AG09309 (cell line): Measurements from ENCODE around the gene C2orf74.
"Not testable (repeated sequence)": the region's sequence is repeated elsewhere in the genome, so short reads cannot be mapped to it uniquely, and the experiment has no call there.

ENCODE experiments used
- DNase-seq: peaks from one replicate; pipeline ENCODE4 v3.0.0-alpha.2; 2010; ENCODE audit warnings: low read depth
- H3K4me3 ChIP-seq: 2 replicates; pipeline ENCODE4 v1.5.1; 2011; ENCODE audit warnings: mild to moderate bottlenecking, low read depth, low read length, moderate library complexity; ENCODE audit not compliant: control insufficient read depth
- TF ChIP-seq, protein P1 (sequence below): IDR thresholded peaks from 2 replicates; pipeline ENCODE4 v1.5.1; 2011; ENCODE audit warnings: mild to moderate bottlenecking, low read depth, low read length, inconsistent platforms; ENCODE audit not compliant: insufficient read depth, control insufficient read depth; ENCODE audit errors: missing control alignments

Gene C2orf74

DNA sequence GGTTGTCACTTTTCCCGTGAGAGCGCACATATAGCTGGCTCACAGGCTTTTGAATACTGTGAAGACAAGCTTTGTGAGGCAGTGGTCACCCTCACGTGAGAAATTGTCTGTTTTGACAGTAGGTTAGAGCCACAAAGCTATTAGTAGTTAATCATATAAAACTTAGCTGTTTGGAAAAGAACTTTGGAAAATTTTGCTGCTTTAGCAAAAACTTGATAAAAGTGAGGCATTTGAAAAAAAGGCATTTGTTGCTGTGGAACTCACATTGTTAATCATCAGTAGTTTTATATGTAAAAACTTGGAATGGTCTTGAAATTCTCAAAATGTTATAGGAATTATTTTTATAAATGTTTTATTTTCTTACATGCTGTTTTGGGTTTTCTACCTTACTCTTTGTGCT is 22.3 kb downstream of the C2orf74 start:
- TF ChIP-seq, protein P1, sequence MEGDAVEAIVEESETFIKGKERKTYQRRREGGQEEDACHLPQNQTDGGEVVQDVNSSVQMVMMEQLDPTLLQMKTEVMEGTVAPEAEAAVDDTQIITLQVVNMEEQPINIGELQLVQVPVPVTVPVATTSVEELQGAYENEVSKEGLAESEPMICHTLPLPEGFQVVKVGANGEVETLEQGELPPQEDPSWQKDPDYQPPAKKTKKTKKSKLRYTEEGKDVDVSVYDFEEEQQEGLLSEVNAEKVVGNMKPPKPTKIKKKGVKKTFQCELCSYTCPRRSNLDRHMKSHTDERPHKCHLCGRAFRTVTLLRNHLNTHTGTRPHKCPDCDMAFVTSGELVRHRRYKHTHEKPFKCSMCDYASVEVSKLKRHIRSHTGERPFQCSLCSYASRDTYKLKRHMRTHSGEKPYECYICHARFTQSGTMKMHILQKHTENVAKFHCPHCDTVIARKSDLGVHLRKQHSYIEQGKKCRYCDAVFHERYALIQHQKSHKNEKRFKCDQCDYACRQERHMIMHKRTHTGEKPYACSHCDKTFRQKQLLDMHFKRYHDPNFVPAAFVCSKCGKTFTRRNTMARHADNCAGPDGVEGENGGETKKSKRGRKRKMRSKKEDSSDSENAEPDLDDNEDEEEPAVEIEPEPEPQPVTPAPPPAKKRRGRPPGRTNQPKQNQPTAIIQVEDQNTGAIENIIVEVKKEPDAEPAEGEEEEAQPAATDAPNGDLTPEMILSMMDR, result no peak
- no peak overlapping the region for H3K4me3 ChIP-seq
- DNase-seq, result no peak

DNA sequence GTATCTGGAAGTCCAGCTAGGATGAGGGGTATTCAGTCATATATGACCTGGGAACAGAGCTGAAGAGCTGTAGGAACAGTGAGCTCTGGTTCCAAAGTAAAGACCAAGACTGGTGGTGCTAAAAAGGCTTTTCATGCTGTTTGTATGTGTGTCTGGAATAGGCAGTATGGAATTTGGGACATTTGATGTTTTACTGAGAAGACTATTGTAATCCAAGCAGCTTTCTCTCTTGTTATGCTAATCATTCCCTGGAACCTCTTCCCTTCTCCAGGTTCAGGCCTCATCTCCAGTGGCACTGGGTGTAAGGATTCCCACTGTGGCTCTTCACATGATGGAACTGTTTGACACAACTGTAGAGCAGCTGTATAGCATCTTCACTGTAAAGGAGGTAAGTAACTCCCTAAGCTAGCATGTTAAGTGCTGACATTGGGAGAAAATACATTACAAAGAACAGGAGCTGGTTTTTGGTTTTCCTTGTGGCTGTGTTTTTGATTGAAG is 23.3 kb downstream of the C2orf74 start:
- DNase-seq, result no peak
- TF ChIP-seq, protein P1, result no peak
- H3K4me3 ChIP-seq, result no peak overlapping the region

DNA sequence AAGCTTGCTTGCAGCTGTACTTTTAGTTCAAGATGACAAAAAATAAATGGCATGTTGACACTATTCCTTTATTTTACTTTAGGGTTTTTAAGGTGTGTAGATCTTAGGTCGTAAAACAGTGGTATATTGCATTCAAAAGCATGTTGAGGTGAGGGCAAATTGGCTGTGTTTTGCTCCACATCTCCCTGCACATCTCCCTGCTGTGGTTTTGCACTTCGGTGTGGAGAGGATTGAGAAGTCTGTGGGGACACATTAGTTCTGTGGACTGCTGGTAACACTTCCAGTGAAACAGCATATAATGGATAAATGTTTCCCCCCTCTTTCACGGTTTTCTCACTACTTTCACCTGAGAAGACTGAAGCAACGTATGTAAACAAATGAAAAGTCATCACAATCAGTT is 25.1 kb downstream of the C2orf74 start:
- H3K4me3 ChIP-seq, result no peak overlapping the region
- TF ChIP-seq, protein P1, result no peak
- DNase-seq, result no peak

DNA sequence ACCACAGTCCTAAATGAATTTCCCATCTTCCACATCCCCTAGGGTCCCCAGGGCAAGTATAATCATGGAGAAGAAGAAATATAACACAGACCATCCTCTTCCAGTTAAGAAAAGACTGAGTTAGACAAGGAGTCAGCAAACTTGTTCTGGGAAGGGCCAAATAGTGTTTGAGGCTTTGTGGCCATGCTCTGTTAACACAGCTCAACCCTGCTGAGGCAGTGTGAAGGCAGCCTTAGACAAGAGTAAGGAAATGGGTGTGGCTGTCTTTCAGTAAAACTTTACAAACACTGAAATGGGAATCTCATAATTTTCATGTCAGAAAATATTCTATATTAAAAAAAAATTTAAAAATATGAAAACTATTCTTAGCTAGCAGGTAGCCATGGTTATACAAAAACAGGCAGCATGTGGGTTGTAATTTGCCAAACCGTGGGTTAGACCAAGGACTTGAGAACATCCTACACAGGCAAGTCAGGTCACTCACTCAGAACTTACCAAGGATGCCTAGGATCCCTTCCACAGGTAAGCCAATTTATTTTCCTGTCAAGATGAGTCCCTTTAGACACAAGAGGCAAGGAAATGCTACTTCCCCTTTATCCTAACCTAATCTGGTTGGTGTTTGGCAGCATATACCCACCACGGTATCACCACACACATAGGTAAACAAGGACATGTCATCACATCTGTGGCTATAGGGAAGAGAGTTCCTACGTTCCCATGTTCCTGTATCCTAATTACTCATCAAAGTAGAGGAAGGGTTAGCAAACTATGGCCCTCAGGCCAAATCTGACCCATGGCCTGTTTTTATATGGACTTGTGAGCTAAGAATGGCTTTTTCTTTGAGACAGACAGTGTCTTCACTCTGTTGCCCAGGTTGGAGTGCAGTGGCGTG is 31.9 kb downstream of the C2orf74 start:
- no peak overlapping the region for H3K4me3 ChIP-seq
- TF ChIP-seq, protein P1, result no peak
- no peak for DNase-seq

DNA sequence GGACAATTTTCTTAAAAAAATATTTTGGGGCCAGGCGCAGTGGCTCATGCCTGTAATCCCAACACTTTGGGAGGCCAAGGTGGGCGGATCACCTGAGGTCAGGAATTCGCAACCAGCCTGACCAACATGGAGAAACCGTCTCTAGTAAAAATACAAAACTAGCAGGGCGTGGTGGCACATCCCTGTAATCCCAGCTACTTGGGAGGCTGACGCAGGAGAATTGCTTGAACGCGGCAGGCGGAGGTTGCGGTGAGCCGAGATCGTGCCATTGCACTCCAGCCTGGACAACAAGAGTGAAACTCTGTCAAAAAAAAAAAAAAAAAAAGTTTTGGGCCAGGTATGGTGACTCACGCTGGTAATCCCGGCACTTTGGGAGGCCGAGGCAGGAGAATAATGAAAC is 32.7 kb downstream of the C2orf74 start:
- not testable (repeated sequence) for DNase-seq, H3K4me3 ChIP-seq

DNA sequence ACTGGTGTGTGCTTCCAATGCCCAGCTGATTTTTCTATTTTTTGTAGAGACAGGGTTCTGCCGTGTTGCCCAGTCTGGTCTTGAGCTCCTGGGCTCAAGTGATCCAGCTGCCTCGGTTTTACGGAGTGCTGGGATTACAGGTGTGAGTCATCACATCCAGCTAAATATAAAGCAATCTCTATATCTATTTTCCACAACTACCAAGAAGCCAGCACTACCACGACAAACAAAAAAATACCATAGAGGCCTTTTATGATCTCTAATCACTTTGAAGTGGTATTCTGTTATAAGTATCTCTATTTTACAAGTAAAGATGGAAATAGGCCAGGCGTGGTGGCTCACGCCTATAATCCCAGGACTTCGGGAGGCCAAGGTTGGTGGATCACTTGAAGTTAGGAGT is 34.7 kb downstream of the C2orf74 start:
- no peak for DNase-seq
- TF ChIP-seq, protein P1, result no peak
- no peak overlapping the region for H3K4me3 ChIP-seq

DNA sequence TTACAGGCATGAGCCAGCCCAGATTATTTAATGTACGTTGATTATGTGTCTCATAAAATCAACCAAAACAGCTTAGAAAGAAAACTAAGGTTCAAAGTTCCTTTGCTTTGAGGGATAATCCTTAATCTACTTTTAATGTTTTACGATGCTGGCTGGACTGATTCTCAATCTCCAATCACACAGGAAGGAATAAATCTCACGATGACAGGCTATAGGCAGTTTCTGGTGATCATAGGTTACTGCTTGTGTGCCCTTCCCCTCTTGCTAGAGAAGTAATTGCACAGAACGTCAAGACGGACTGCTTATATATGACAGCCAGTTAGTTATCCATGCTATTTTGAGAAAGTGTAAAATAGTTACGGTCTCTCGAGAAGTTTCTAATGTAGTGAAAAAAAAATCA is 43.1 kb downstream of the C2orf74 start:
- no peak overlapping the region for H3K4me3 ChIP-seq
- no peak for DNase-seq
- TF ChIP-seq, protein P1, result no peak
